ENCODE measurements around the gene LRP6. TPM values are rescaled to one million over a fixed set of nuclear protein-coding genes. Genes with fewer than 3 reads are reported as not detected.
"Not testable (repeated sequence)": the region's sequence is repeated elsewhere in the genome, so short reads cannot be mapped to it uniquely, and the experiment has no call there.

LRP6 gene
- total RNA-seq = 1 to 10 TPM in 1 of 2 donors, under 1 TPM in 1; 0.61 to 3.9 TPM

- Mint-ChIP-seq H3K9me3 (no peaks in the 10 kb centered on the region), H3K27me3 (peaks cover 14% of the 10 kb centered on the region), H3K4me1 (peaks cover 15% of the 10 kb centered on the region), H3K27ac (peak within 1 kb of the TSS; percentile 63), H3K4me3 (peak within 1 kb of the TSS; percentile 83), H3K36me3 (ENCODE audit: low read depth) (no peaks in the 10 kb centered on the region)
- ATAC-seq (replicated peaks) = peak; percentile 94
Observed at GRCh38 chr12:12266873-12267741, at the start of gene LRP6. LRP6 (minus strand) TSS chr12:12267044; CDS start chr12:12266735, 309 bp downstream.

- H3K27ac Mint-ChIP-seq = no peak overlapping the region
- no peak overlapping the region for H3K4me3 Mint-ChIP-seq
- peaks cover 3% of the 10 kb centered on the region for H3K27me3 Mint-ChIP-seq
Observed at GRCh38 chr12:12315838-12316237, 49.0 kb upstream of the LRP6 start.

GRCh38 chr12:12310695-12311094 is 43.9 kb upstream of the LRP6 start:
- H3K4me3 Mint-ChIP-seq; H3K4me1 Mint-ChIP-seq; H3K27ac Mint-ChIP-seq; H3K9me3 Mint-ChIP-seq; ATAC-seq (replicated peaks); H3K27me3 Mint-ChIP-seq; H3K36me3 Mint-ChIP-seq (ENCODE audit: low read depth): not testable (repeated sequence)

More at GRCh38 chr12:12315838-12316237, 49.0 kb upstream of the LRP6 start:
- ATAC-seq (replicated peaks) = no peak
- peaks cover 6% of the 10 kb centered on the region for H3K4me1 Mint-ChIP-seq
- no peaks in the 10 kb centered on the region for H3K36me3 Mint-ChIP-seq (ENCODE audit: low read depth)
- H3K9me3 Mint-ChIP-seq = no peaks in the 10 kb centered on the region

- ATAC-seq (replicated peaks) = peak; percentile 93
- Mint-ChIP-seq H3K36me3 (ENCODE audit: low read depth) (no peaks in the 10 kb centered on the region), H3K9me3 (no peaks in the 10 kb centered on the region), H3K27ac (peak overlapping the region; percentile 15), H3K4me1 (no peaks in the 10 kb centered on the region), H3K4me3 (no peak overlapping the region), H3K27me3 (peaks cover 6% of the 10 kb centered on the region)
Observed at GRCh38 chr12:12305568-12306300, 38.9 kb upstream of the LRP6 start.

GRCh38 chr12:12302976-12303375 is 36.1 kb upstream of the LRP6 start:
- no peaks in the 10 kb centered on the region for H3K9me3 Mint-ChIP-seq
- no peaks in the 10 kb centered on the region for H3K36me3 Mint-ChIP-seq (ENCODE audit: low read depth)
- H3K4me3 Mint-ChIP-seq = no peak overlapping the region
- peaks cover 6% of the 10 kb centered on the region for H3K27me3 Mint-ChIP-seq
- no peak overlapping the region for H3K27ac Mint-ChIP-seq
- no peaks in the 10 kb centered on the region for H3K4me1 Mint-ChIP-seq
- ATAC-seq (replicated peaks) = no peak

- Mint-ChIP-seq H3K9me3 (no peaks in the 10 kb centered on the region), H3K27me3 (peaks cover 3% of the 10 kb centered on the region), H3K4me1 (no peaks in the 10 kb centered on the region), H3K27ac (no peak overlapping the region), H3K36me3 (ENCODE audit: low read depth) (no peaks in the 10 kb centered on the region), H3K4me3 (no peak overlapping the region)
- no peak for ATAC-seq (replicated peaks)
Observed at GRCh38 chr12:12301122-12301521, 34.3 kb upstream of the LRP6 start.

GRCh38 chr12:12297201-12297830 is 30.5 kb upstream of the LRP6 start:
- H3K9me3 Mint-ChIP-seq = no peaks in the 10 kb centered on the region
- no peaks in the 10 kb centered on the region for H3K4me1 Mint-ChIP-seq
- H3K27ac Mint-ChIP-seq = no peak overlapping the region
- H3K27me3 Mint-ChIP-seq = peaks cover 3% of the 10 kb centered on the region
- no peak overlapping the region for H3K4me3 Mint-ChIP-seq
- no peaks in the 10 kb centered on the region for H3K36me3 Mint-ChIP-seq (ENCODE audit: low read depth)
- no peak for ATAC-seq (replicated peaks)

GRCh38 chr12:12294215-12295005 is 27.6 kb upstream of the LRP6 start:
- ATAC-seq (replicated peaks) = no peak
- Mint-ChIP-seq H3K4me1 (no peaks in the 10 kb centered on the region), H3K36me3 (ENCODE audit: low read depth) (no peaks in the 10 kb centered on the region), H3K4me3 (no peak overlapping the region), H3K9me3 (no peaks in the 10 kb centered on the region), H3K27me3 (no peaks in the 10 kb centered on the region), H3K27ac (no peak overlapping the region)

- H3K36me3 Mint-ChIP-seq (ENCODE audit: low read depth) = no peaks in the 10 kb centered on the region
- no peak overlapping the region for H3K27ac Mint-ChIP-seq
- H3K4me3 Mint-ChIP-seq = no peak overlapping the region
- no peak for ATAC-seq (replicated peaks)
- H3K4me1 Mint-ChIP-seq = no peaks in the 10 kb centered on the region
- no peaks in the 10 kb centered on the region for H3K9me3 Mint-ChIP-seq
- H3K27me3 Mint-ChIP-seq = peaks cover 14% of the 10 kb centered on the region
Observed at GRCh38 chr12:12290206-12290605, 23.4 kb upstream of the LRP6 start.

GRCh38 chr12:12286441-12286840 is 19.6 kb upstream of the LRP6 start:
- no peak for ATAC-seq (replicated peaks)
- no peaks in the 10 kb centered on the region for H3K36me3 Mint-ChIP-seq (ENCODE audit: low read depth)
- H3K27me3 Mint-ChIP-seq = peaks cover 20% of the 10 kb centered on the region
- no peak overlapping the region for H3K4me3 Mint-ChIP-seq
- H3K9me3 Mint-ChIP-seq = no peaks in the 10 kb centered on the region
- H3K4me1 Mint-ChIP-seq = no peaks in the 10 kb centered on the region
- H3K27ac Mint-ChIP-seq = no peak overlapping the region

- no peaks in the 10 kb centered on the region for H3K4me1 Mint-ChIP-seq
- H3K27ac Mint-ChIP-seq = no peak overlapping the region
- no peak overlapping the region for H3K4me3 Mint-ChIP-seq
- no peak for ATAC-seq (replicated peaks)
- no peaks in the 10 kb centered on the region for H3K36me3 Mint-ChIP-seq (ENCODE audit: low read depth)
- H3K27me3 Mint-ChIP-seq = peaks cover 22% of the 10 kb centered on the region
- peaks cover 2% of the 10 kb centered on the region for H3K9me3 Mint-ChIP-seq
Observed at GRCh38 chr12:12282761-12283425, 16.0 kb upstream of the LRP6 start.

GRCh38 chr12:12282202-12282601 is 15.4 kb upstream of the LRP6 start:
- Mint-ChIP-seq H3K9me3 (peaks cover 4% of the 10 kb centered on the region), H3K4me1 (no peaks in the 10 kb centered on the region), H3K4me3 (no peak overlapping the region), H3K36me3 (ENCODE audit: low read depth) (no peaks in the 10 kb centered on the region), H3K27ac (no peak overlapping the region), H3K27me3 (peaks cover 18% of the 10 kb centered on the region)
- no peak for ATAC-seq (replicated peaks)

- no peaks in the 10 kb centered on the region for H3K4me1 Mint-ChIP-seq
- no peaks in the 10 kb centered on the region for H3K36me3 Mint-ChIP-seq (ENCODE audit: low read depth)
- H3K27ac Mint-ChIP-seq = no peak overlapping the region
- no peak for ATAC-seq (replicated peaks)
- H3K27me3 Mint-ChIP-seq = peaks cover 18% of the 10 kb centered on the region
- peaks cover 4% of the 10 kb centered on the region for H3K9me3 Mint-ChIP-seq
- H3K4me3 Mint-ChIP-seq = no peak overlapping the region
Observed at GRCh38 chr12:12281134-12281533, 14.3 kb upstream of the LRP6 start.

All from activated T-helper 17 cell treated with anti-CD3 and anti-CD28 coated beads, Interleukin-2, amount 50 U/mL, for 72 hours (primary cell).